Pancreas (tissue), 10 donors: Measurements from ENCODE around the gene SLC25A1. TPM values are rescaled to one million over a fixed set of nuclear protein-coding genes. Genes with fewer than 3 reads are reported as not detected.

Experiments
- ATAC-seq, 4 donors: fragments of 200-7000 bp; cut with Tn5 transposase; one replicate each; pipeline versions ENCODE4 v1.8.0 to v1.9.1; 2020; ENCODE audit warnings: mild to moderate bottlenecking in 4 of 4, moderate library complexity in 4 of 4
- DNase-seq, 6 donors: peaks; one replicate each; pipeline ENCODE4 v3.0.0-alpha.2; 2020
- FAIRE-seq: peaks from 2 replicates; lab custom pipeline; 2012; peaks lifted over from hg19 to GRCh38; lab: Jason Lieb, UNC
- H3K27ac ChIP-seq, 4 donors: fragments of 200-600 bp; sonication (generic); 1 replicate in 3 of 4; 2 replicates in 1 of 4; pipeline versions ENCODE4 v1.5.0 to v1.8.0; 2020
- H3K27me3 ChIP-seq, 4 donors: fragments of 200-600 bp; one replicate each; pipeline ENCODE4 v1.8.0; 2021
- H3K36me3 ChIP-seq, 3 donors: fragments of 200-600 bp; sonication (generic) in 1 of 3; one replicate each; pipeline versions ENCODE4 v1.5.0 to v1.8.0; 2020 to 2021
- H3K4me1 ChIP-seq, 3 donors: fragments of 200-600 bp; one replicate each; pipeline ENCODE4 v1.8.0; 2021
- H3K4me3 ChIP-seq, 4 donors: fragments of 200-600 bp; sonication (generic) in 2 of 4; one replicate each; pipeline versions ENCODE4 v1.5.0 to v1.8.0; 2020 to 2021
- H3K9me3 ChIP-seq, 4 donors: fragments of 200-600 bp; one replicate each; pipeline ENCODE4 v1.8.0; 2021
- CTCF ChIP-seq, 4 donors: fragments of 200-600 bp; sonication (generic) in 3 of 4; IDR thresholded peaks; one replicate each; pipeline versions ENCODE4 v1.5.0 to v1.8.0; 2021; ENCODE audit warnings: antibody characterized with exemption in 4 of 4
- WGBS, 2 donors: extraction: QIAGEN DNeasy Blood & Tissue Kit; methylation state at CpG; one replicate each; pipeline ENCODE4 v1.1.7; 2013; 5-methylcytosine and 5-hydroxymethylcytosine counted together
- intact Hi-C, 3 donors: fragments of 100-400 bp; cut with DNase I; formaldehyde crosslinking; loops; one replicate each; pipeline versions ENCODE4 v1.11.1 to v1.14.2; 2022
- polyA plus RNA-seq, 2 donors: library from polyadenylated mRNA; stranded (reverse); fragments of 200-250 nt; gene quantifications; one replicate each; pipeline ENCODE4 v1.2.3, GENCODE V29; 2013
- total RNA-seq, 6 donors: library from RNA; stranded (reverse); fragmentation: NEBNext Ultra II Directional in 4 of 6; extraction: Animal tissue kit (Norgen Biotek cat#: 25700) in 4 of 6; gene quantifications; one replicate each; pipeline versions ENCODE4 v1.2.1 to v1.2.4, GENCODE V29; 2021 to 2023
- donor health status: healthy with polysubstance abuse.
- donor health status: DM: no; HTN: no; CAD: no; lungs with moderate emphysema.
- donor health status: DM: no; HTN: no; CAD: no.
- donor health status: control.
- donor health status: control.
- donor health status: Bipolar disorder and iron deficiency.
- donor health status: DM: yes; HTN: yes; CAD: no.
- donor health status: DM: no; HTN: no; CAD: no.
- donor health status: DM: no; HTN: no; CAD: no.
- donor health status: DM: yes; HTN: yes; CAD: no.

The SLC25A1 gene
- total and polyA plus RNA-seq, 8 donors = 29.3 to 43.9 (median 35.9) TPM

- ATAC-seq = no peak
- DNase-seq = peak in 2 of 6 donors; percentile 49 to 62
- intact Hi-C loops = no loop called here
- Histone ChIP-seq H3K4me3 (no peak overlapping the region), H3K36me3 (no peaks in the 10 kb centered on the region), H3K27ac (no peak overlapping the region), H3K27me3 (peaks cover 0 to 24% (median 6%) of the 10 kb centered on the region in 4 donors), H3K4me1 (peaks cover 0 to 3% (median 0%) of the 10 kb centered on the region in 3 donors), H3K9me3 (no peaks in the 10 kb centered on the region)
- no peak for FAIRE-seq
- TF ChIP-seq CTCF (IDR thresholded peaks at IDR 0.05) = no peak
- WGBS, 2 donors = 6 to 8% methylated on average over 43 to 68 of the region's 68 CpGs
Observed at GRCh38 chr22:19150482-19151328, 27.8 kb downstream of the SLC25A1 start.

- intact Hi-C loops = loop anchor here in 1 of 3 donors (10.0 kb wide), 1 partner anchor 485 kb away; no protein-coding TSS in a partner anchor
- FAIRE-seq (no peak), ATAC-seq (no peak), DNase-seq (peak in 1 of 6 donors; percentile 50)
- 3 to 4% methylated on average over 22 to 59 of the region's 59 CpGs for WGBS, 2 donors
- Histone ChIP-seq H3K4me1 (peaks cover 0 to 3% (median 0%) of the 10 kb centered on the region in 3 donors), H3K27ac (no peak within 1 kb of the TSS), H3K9me3 (no peaks in the 10 kb centered on the region), H3K4me3 (peak within 1 kb of the TSS in 1 of 4 donors; percentile 27), H3K36me3 (no peaks in the 10 kb centered on the region), H3K27me3 (peaks cover 0 to 24% (median 6%) of the 10 kb centered on the region in 4 donors)
- TF ChIP-seq CTCF (IDR thresholded peaks at IDR 0.05) = no peak
Observed at GRCh38 chr22:19149991-19150390, 28.5 kb downstream of the SLC25A1 start, which contains the start of gene GSC2. Gene GSC2, minus strand, starts transcription at chr22:19150292. Its CDS starts 9 bp downstream, at chr22:19150283.

- Histone ChIP-seq H3K36me3 (no peaks in the 10 kb centered on the region), H3K4me1 (peaks cover 0 to 3% (median 0%) of the 10 kb centered on the region in 3 donors), H3K4me3 (peak overlapping the region in 1 of 4 donors; percentile 27), H3K9me3 (no peaks in the 10 kb centered on the region), H3K27me3 (peaks cover 0 to 24% (median 6%) of the 10 kb centered on the region in 4 donors), H3K27ac (no peak overlapping the region)
- ATAC-seq (no peak), FAIRE-seq (no peak), DNase-seq (peak in 2 of 6 donors; percentile 59 to 62)
- intact Hi-C loops = loop anchor here in 1 of 3 donors (10.0 kb wide), 1 partner anchor 486 kb away; no protein-coding TSS in a partner anchor
- WGBS, 2 donors = 3% methylated on average over 80 to 92 of the region's 92 CpGs
- no peak for TF ChIP-seq CTCF (IDR thresholded peaks at IDR 0.05)
Observed at GRCh38 chr22:19149047-19149883, 29.3 kb downstream of the SLC25A1 start.

GRCh38 chr22:19148417-19149046 lies 30.0 kb downstream of the SLC25A1 start:
- H3K36me3 ChIP-seq = no peaks in the 10 kb centered on the region
- DNase-seq (peak in 1 of 6 donors; percentile 60), ATAC-seq (no peak), FAIRE-seq (no peak)
- peaks cover 0 to 24% (median 6%) of the 10 kb centered on the region in 4 donors for H3K27me3 ChIP-seq
- peaks cover 0 to 6% (median 3%) of the 10 kb centered on the region in 3 donors for H3K4me1 ChIP-seq
- no peaks in the 10 kb centered on the region for H3K9me3 ChIP-seq
- WGBS, 2 donors = 25 to 33% methylated on average over 32 to 33 of the region's 33 CpGs
- H3K4me3 ChIP-seq = no peak overlapping the region
- TF ChIP-seq CTCF (IDR thresholded peaks at IDR 0.05) = no peak
- intact Hi-C loops = loop anchor here in 1 of 3 donors (10.0 kb wide), 1 partner anchor 486 kb away; no protein-coding TSS in a partner anchor
- H3K27ac ChIP-seq = no peak overlapping the region
